PC-3 (cell line): ENCODE results near the gene CPOX.

ENCODE experiments used
- CTCF ChIP-seq: fragments of 300-600 bp; sonication (generic); conservative IDR thresholded peaks from 2 replicates; pipeline ENCODE4 v1.5.1; 2017; ENCODE audit warnings: antibody characterized with exemption, low read depth, mild to moderate bottlenecking, low read length
- EZH2 ChIP-seq: fragments of 300-600 bp; sonication (generic); IDR thresholded peaks from one replicate; pipeline ENCODE4 v1.6.1; 2017; ENCODE audit warnings: antibody characterized with exemption, mild to moderate bottlenecking, low read length; ENCODE audit not compliant: unreplicated experiment

GRCh38 chr3:98583766-98584165 lies 9.6 kb downstream of the CPOX start:
- TF ChIP-seq CTCF, result no peak
- no peak for TF ChIP-seq EZH2
